Measurements from ENCODE around the gene GARIN5A. TPM values are rescaled to one million over a fixed set of nuclear protein-coding genes. Genes with fewer than 3 reads are reported as not detected.

GARIN5A gene
- total RNA-seq, 1 donor from 2014 or later = 1.1 TPM

GRCh38 chr19:50467566-50467965, 9.1 kb downstream of the GARIN5A start:
- Mint-ChIP-seq H3K36me3 (ENCODE audit: low read depth) (no peaks in the 10 kb centered on the region), H3K27ac (ENCODE audit: unreplicated experiment) (no peak overlapping the region), H3K27me3 (ENCODE audit: low read depth) (no peaks in the 10 kb centered on the region), H3K4me1 (peaks cover 20% of the 10 kb centered on the region), H3K4me3 (no peak overlapping the region), H3K9me3 (no peaks in the 10 kb centered on the region)
- DNase-seq (ENCODE audit: low read depth, low spot score) = no peak
- TF ChIP-seq CTCF (conservative IDR thresholded peaks at IDR 0.05) = no peak

- TF ChIP-seq CTCF (conservative IDR thresholded peaks at IDR 0.05) = no peak
- Mint-ChIP-seq H3K4me1 (peaks cover 20% of the 10 kb centered on the region), H3K27ac (ENCODE audit: unreplicated experiment) (no peak overlapping the region), H3K27me3 (ENCODE audit: low read depth) (no peaks in the 10 kb centered on the region), H3K9me3 (no peaks in the 10 kb centered on the region), H3K4me3 (no peak overlapping the region), H3K36me3 (ENCODE audit: low read depth) (no peaks in the 10 kb centered on the region)
- DNase-seq (ENCODE audit: low read depth, low spot score) = no peak
These were observed 10.0 kb downstream of the GARIN5A start for GRCh38 chr19:50466706-50467039.

GRCh38 chr19:50465986-50466705, 10.5 kb downstream of the GARIN5A start:
- DNase-seq (ENCODE audit: low read depth, low spot score) = peak; percentile 59
- Mint-ChIP-seq H3K9me3 (no peaks in the 10 kb centered on the region), H3K4me1 (peaks cover 24% of the 10 kb centered on the region), H3K27ac (ENCODE audit: unreplicated experiment) (peak overlapping the region; percentile 75), H3K36me3 (ENCODE audit: low read depth) (no peaks in the 10 kb centered on the region), H3K27me3 (ENCODE audit: low read depth) (peaks cover 1% of the 10 kb centered on the region), H3K4me3 (no peak overlapping the region)
- TF ChIP-seq CTCF (conservative IDR thresholded peaks at IDR 0.05) = peak; percentile 62

- no peak overlapping the region for H3K27ac Mint-ChIP-seq (ENCODE audit: unreplicated experiment)
- peaks cover 8% of the 10 kb centered on the region for H3K27me3 Mint-ChIP-seq (ENCODE audit: low read depth)
- H3K9me3 Mint-ChIP-seq = no peaks in the 10 kb centered on the region
These were observed 11.6 kb downstream of the GARIN5A start for GRCh38 chr19:50465000-50465399.

GRCh38 chr19:50464348-50464747, 12.3 kb downstream of the GARIN5A start:
- H3K27ac Mint-ChIP-seq (ENCODE audit: unreplicated experiment) = peak overlapping the region; percentile 78
- H3K9me3 Mint-ChIP-seq = no peaks in the 10 kb centered on the region
- no peaks in the 10 kb centered on the region for H3K36me3 Mint-ChIP-seq (ENCODE audit: low read depth)
- no peak overlapping the region for H3K4me3 Mint-ChIP-seq
- no peak for TF ChIP-seq CTCF (conservative IDR thresholded peaks at IDR 0.05)
- DNase-seq (ENCODE audit: low read depth, low spot score) = no peak
- H3K27me3 Mint-ChIP-seq (ENCODE audit: low read depth) = peaks cover 8% of the 10 kb centered on the region
- H3K4me1 Mint-ChIP-seq = peaks cover 26% of the 10 kb centered on the region

More at GRCh38 chr19:50465000-50465399, 11.6 kb downstream of the GARIN5A start:
- Mint-ChIP-seq H3K4me1 (peaks cover 26% of the 10 kb centered on the region), H3K36me3 (ENCODE audit: low read depth) (no peaks in the 10 kb centered on the region), H3K4me3 (no peak overlapping the region)
- no peak for DNase-seq (ENCODE audit: low read depth, low spot score)
- TF ChIP-seq CTCF (conservative IDR thresholded peaks at IDR 0.05) = no peak
